H9 (cell line): ENCODE data around the gene SH3RF3. TPM values are rescaled to one million over a fixed set of nuclear protein-coding genes. Genes with fewer than 3 reads are reported as not detected.

ENCODE experiments used
- DNase-seq: peaks from one replicate; pipeline ENCODE4 v3.0.0-alpha.2; 2017
- H2AFZ ChIP-seq: one replicate; pipeline ENCODE4 v1.6.1; 2013; ENCODE audit warnings: mild to moderate bottlenecking, low read length, control low read depth, moderate library complexity
- H2AK5ac ChIP-seq: 2 replicates; pipeline ENCODE4 v1.6.1; 2013; ENCODE audit warnings: low read length, control low read depth, mixed read lengths; ENCODE audit not compliant: insufficient read length
- H2BK120ac ChIP-seq: one replicate; pipeline ENCODE4 v1.6.1; 2013; ENCODE audit warnings: low read depth, mild to moderate bottlenecking, low read length, control low read depth, inconsistent platforms; ENCODE audit not compliant: poor library complexity, severe bottlenecking
- H2BK12ac ChIP-seq: 2 replicates; pipeline ENCODE4 v1.6.1; 2013; ENCODE audit warnings: low read length, control low read depth, mixed read lengths, low read depth; ENCODE audit not compliant: insufficient read length
- H2BK15ac ChIP-seq: 2 replicates; pipeline ENCODE4 v1.6.1; 2013; ENCODE audit warnings: low read depth, low read length, control low read depth
- H2BK20ac ChIP-seq: one replicate; pipeline ENCODE4 v1.6.1; 2013; ENCODE audit warnings: low read depth, mild to moderate bottlenecking, low read length, control low read depth, inconsistent platforms; ENCODE audit not compliant: poor library complexity, severe bottlenecking
- H2BK5ac ChIP-seq: 2 replicates; pipeline ENCODE4 v1.6.1; 2013; ENCODE audit warnings: low read length, control low read depth, mixed read lengths; ENCODE audit not compliant: insufficient read length
- H3K14ac ChIP-seq: 2 replicates; pipeline ENCODE4 v1.6.1; 2013; ENCODE audit warnings: low read length, control low read depth; ENCODE audit not compliant: insufficient read depth
- H3K18ac ChIP-seq: 2 replicates; pipeline ENCODE4 v1.6.1; 2013; ENCODE audit warnings: low read depth, mild to moderate bottlenecking, mixed read lengths, low read length, control low read depth; ENCODE audit not compliant: insufficient read length
- H3K23ac ChIP-seq: 2 replicates; pipeline ENCODE4 v1.6.1; 2013; ENCODE audit warnings: low read length, control low read depth, mixed read lengths, low read depth; ENCODE audit not compliant: insufficient read length
- H3K23me2 ChIP-seq: 2 replicates; pipeline ENCODE4 v1.6.1; 2013; ENCODE audit warnings: low read depth, mild to moderate bottlenecking, mixed read lengths, low read length, control low read depth; ENCODE audit not compliant: insufficient read length, poor library complexity, severe bottlenecking
- H3K27ac ChIP-seq: 2 replicates; pipeline ENCODE4 v1.5.1; 2013; ENCODE audit warnings: low read length, control low read depth, mixed read lengths, low read depth; ENCODE audit not compliant: insufficient read length
- H3K27me3 ChIP-seq: 2 replicates; pipeline ENCODE4 v1.6.1; 2013; ENCODE audit warnings: low read length, control low read depth, inconsistent platforms; ENCODE audit not compliant: insufficient read depth
- H3K4ac ChIP-seq: 2 replicates; pipeline ENCODE4 v1.6.1; 2013; ENCODE audit warnings: low read depth, mild to moderate bottlenecking, control low read depth, inconsistent platforms, low read length, moderate library complexity
- H3K4me1 ChIP-seq: 2 replicates; pipeline ENCODE4 v1.6.1; 2013; ENCODE audit warnings: low read length, control low read depth, inconsistent platforms; ENCODE audit not compliant: insufficient read depth
- H3K4me2 ChIP-seq: 2 replicates; pipeline ENCODE4 v1.6.1; 2013; ENCODE audit warnings: low read length, control low read depth, mixed read lengths; ENCODE audit not compliant: insufficient read length, insufficient read depth
- H3K56ac ChIP-seq: 2 replicates; pipeline ENCODE4 v1.6.1; 2013; ENCODE audit warnings: low read depth, mild to moderate bottlenecking, mixed read lengths, low read length, control low read depth; ENCODE audit not compliant: insufficient read length
- H3K79me1 ChIP-seq: 2 replicates; pipeline ENCODE4 v1.6.1; 2013; ENCODE audit warnings: low read depth, mild to moderate bottlenecking, moderate library complexity, low read length, control low read depth, inconsistent platforms; ENCODE audit not compliant: insufficient read depth, poor library complexity, severe bottlenecking
- H3K79me2 ChIP-seq: 2 replicates; pipeline ENCODE4 v1.6.1; 2013; ENCODE audit warnings: low read length, control low read depth, inconsistent platforms; ENCODE audit not compliant: insufficient read depth
- H3K9ac ChIP-seq: 2 replicates; pipeline ENCODE4 v1.6.1; 2013; ENCODE audit warnings: low read length, control low read depth, mixed read lengths; ENCODE audit not compliant: insufficient read length; ENCODE audit errors: extremely low read depth
- H3K9me3 ChIP-seq: one replicate; pipeline ENCODE4 v1.6.1; 2013; ENCODE audit warnings: low read depth, low read length, inconsistent platforms; ENCODE audit not compliant: control insufficient read depth
- H3T11ph ChIP-seq: one replicate; pipeline ENCODE4 v1.6.1; 2013; ENCODE audit warnings: mild to moderate bottlenecking, low read length, control low read depth, inconsistent platforms
- H4K20me1 ChIP-seq: one replicate; pipeline ENCODE4 v1.6.1; 2013; ENCODE audit not compliant: control insufficient read depth, insufficient read length, insufficient read depth
- H4K5ac ChIP-seq: 2 replicates; pipeline ENCODE4 v1.6.1; 2013; ENCODE audit warnings: low read depth, mild to moderate bottlenecking, mixed read lengths, low read length, control low read depth; ENCODE audit not compliant: insufficient read length
- H4K8ac ChIP-seq: replicated peaks from 2 replicates; pipeline ENCODE4 v1.6.1; 2013; ENCODE audit warnings: low read length, control low read depth, mixed read lengths, low read depth; ENCODE audit not compliant: insufficient read length
- H4K91ac ChIP-seq: 2 replicates; pipeline ENCODE4 v1.6.1; 2013; ENCODE audit warnings: low read depth, mild to moderate bottlenecking, moderate library complexity, mixed read lengths, low read length, control low read depth; ENCODE audit not compliant: insufficient read length
- H3K27ac Mint-ChIP-seq, 3 experiments: 2 replicates in 2 of 3; 3 replicates in 1 of 3; pipeline ENCODE4 v1.8.0; 2020 to 2021; ENCODE audit warnings: mixed read lengths in 3 of 3, mild to moderate bottlenecking in 1 of 3, moderate library complexity in 1 of 3
- H3K27me3 Mint-ChIP-seq: 2 replicates; pipeline ENCODE4 v1.8.0; 2021; ENCODE audit warnings: low read depth, mild to moderate bottlenecking, moderate library complexity, mixed read lengths
- H3K36me3 Mint-ChIP-seq, 3 experiments: 2 replicates in 2 of 3; 3 replicates in 1 of 3; pipeline ENCODE4 v1.8.0; 2020 to 2021; ENCODE audit warnings: low read depth in 3 of 3, mixed read lengths in 3 of 3; ENCODE audit not compliant: insufficient read depth in 1 of 3
- H3K4me1 Mint-ChIP-seq, 2 experiments: 2 replicates each; pipeline ENCODE4 v1.8.0; 2020; ENCODE audit warnings: mixed read lengths in 2 of 2
- H3K4me3 Mint-ChIP-seq, 2 experiments: 2 replicates in 1 of 2; 3 replicates in 1 of 2; pipeline ENCODE4 v1.8.0; 2020 to 2021; ENCODE audit warnings: mild to moderate bottlenecking in 2 of 2, mixed read lengths in 2 of 2, moderate library complexity in 1 of 2
- H3K9me3 Mint-ChIP-seq, 2 experiments: 2 replicates in 1 of 2; 3 replicates in 1 of 2; pipeline ENCODE4 v1.8.0; 2020; ENCODE audit warnings: mild to moderate bottlenecking in 2 of 2, mixed read lengths in 2 of 2, moderate library complexity in 1 of 2
- WGBS: extraction: QIAGEN DNeasy Blood & Tissue Kit; methylation state at CpG from one replicate; pipeline ENCODE4 v1.1.7; 2013; ENCODE audit warnings: missing lambda C conversion rate, low lambda C conversion rate, mixed read lengths; ENCODE audit not compliant: insufficient read length; ENCODE audit errors: extremely low coverage; 5-methylcytosine and 5-hydroxymethylcytosine counted together
- total RNA-seq: library from RNA; stranded (reverse); gene quantifications from 2 replicates; pipeline ENCODE4 v1.2.1, GENCODE V29; 2021
- TF ChIP-seq, protein P1 (sequence below): fragments of 200-600 bp; sonication (generic); conservative IDR thresholded peaks from 3 replicates; pipeline ENCODE4 v1.8.0; 2021; ENCODE audit warnings: antibody characterized with exemption, mild to moderate bottlenecking

SH3RF3 gene
- total RNA-seq, 1 experiment from 2014 or later = 0.46 TPM

DNA sequence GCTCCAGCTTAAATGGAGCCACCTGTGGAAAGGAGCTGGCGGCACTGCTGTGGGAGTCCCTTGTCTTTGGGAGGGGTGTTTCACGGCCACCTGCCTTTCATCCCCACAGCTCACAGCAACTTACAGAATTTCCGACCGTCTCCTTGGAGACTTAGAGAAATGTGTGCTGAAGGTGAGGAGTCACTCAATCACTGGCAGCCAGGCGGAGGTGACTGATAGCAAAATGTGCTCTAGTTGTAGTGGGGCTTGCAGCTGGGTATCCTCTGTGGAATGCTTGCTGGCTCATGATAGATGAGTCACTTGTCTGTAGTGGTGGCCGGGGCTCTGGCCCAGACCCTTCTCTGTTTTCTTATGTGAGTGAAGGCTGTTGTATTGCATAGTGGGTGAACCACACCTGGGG lies 110.7 kb downstream of the SH3RF3 start:
- no peak overlapping the region for H3K27ac Mint-ChIP-seq
- TF ChIP-seq, protein P1, sequence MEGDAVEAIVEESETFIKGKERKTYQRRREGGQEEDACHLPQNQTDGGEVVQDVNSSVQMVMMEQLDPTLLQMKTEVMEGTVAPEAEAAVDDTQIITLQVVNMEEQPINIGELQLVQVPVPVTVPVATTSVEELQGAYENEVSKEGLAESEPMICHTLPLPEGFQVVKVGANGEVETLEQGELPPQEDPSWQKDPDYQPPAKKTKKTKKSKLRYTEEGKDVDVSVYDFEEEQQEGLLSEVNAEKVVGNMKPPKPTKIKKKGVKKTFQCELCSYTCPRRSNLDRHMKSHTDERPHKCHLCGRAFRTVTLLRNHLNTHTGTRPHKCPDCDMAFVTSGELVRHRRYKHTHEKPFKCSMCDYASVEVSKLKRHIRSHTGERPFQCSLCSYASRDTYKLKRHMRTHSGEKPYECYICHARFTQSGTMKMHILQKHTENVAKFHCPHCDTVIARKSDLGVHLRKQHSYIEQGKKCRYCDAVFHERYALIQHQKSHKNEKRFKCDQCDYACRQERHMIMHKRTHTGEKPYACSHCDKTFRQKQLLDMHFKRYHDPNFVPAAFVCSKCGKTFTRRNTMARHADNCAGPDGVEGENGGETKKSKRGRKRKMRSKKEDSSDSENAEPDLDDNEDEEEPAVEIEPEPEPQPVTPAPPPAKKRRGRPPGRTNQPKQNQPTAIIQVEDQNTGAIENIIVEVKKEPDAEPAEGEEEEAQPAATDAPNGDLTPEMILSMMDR = no peak
- no peaks in the 10 kb centered on the region; the same call in 1 of the 2 replicates for H3K4me1 ChIP-seq

More for the DNA sequence above, 110.7 kb downstream of the SH3RF3 start:
- Histone ChIP-seq H2AFZ (no peak overlapping the region), H3K27ac (no peak overlapping the region), H4K91ac (no peak overlapping the region), H3K56ac (no peak overlapping the region), H2AK5ac (no peak overlapping the region), H3K23ac (no peak overlapping the region), H4K8ac (no peak overlapping the region), H3K9me3 (no peaks in the 10 kb centered on the region), H4K20me1 (no peaks in the 10 kb centered on the region), H3K23me2 (no peaks in the 10 kb centered on the region), H3K79me2 (no peaks in the 10 kb centered on the region), H2BK15ac (no peak overlapping the region), H2BK12ac (no peak overlapping the region), H3K27me3 (no peaks in the 10 kb centered on the region), H4K5ac (no peak overlapping the region), H2BK120ac (no peak overlapping the region), H3K14ac (no peak overlapping the region), H3K18ac (no peak overlapping the region), H3K79me1 (no peaks in the 10 kb centered on the region), H2BK5ac (no peak overlapping the region), H2BK20ac (no peak overlapping the region), H3K4ac (no peak overlapping the region), H3K9ac (no peak overlapping the region), H3T11ph (no peak overlapping the region), H3K4me2 (no peak overlapping the region)
- Mint-ChIP-seq H3K4me3 (no peak overlapping the region), H3K9me3 (no peaks in the 10 kb centered on the region; a peak in 1 of 5 replicates), H3K4me1 (peaks cover 0 to 3% of the 10 kb centered on the region in 2 experiments; a peak in 2 of 4 replicates), H3K36me3 (0 out of 7 replicates have a peak, but pooled peaks cover 0 to under 1% (median 0%) of the 10 kb centered on the region in 3 experiments), H3K27me3 (peaks cover 2% of the 10 kb centered on the region)
- no CpG with 5 or more reads among the region's 6 CpGs for WGBS
- no peak for DNase-seq
